ENCODE measurements around the gene CNTNAP1. TPM values are rescaled to one million over a fixed set of nuclear protein-coding genes. Genes with fewer than 3 reads are reported as not detected.

Gene CNTNAP1
- total RNA-seq, 1 experiment from 2014 or later, result 7.7 TPM

DNA sequence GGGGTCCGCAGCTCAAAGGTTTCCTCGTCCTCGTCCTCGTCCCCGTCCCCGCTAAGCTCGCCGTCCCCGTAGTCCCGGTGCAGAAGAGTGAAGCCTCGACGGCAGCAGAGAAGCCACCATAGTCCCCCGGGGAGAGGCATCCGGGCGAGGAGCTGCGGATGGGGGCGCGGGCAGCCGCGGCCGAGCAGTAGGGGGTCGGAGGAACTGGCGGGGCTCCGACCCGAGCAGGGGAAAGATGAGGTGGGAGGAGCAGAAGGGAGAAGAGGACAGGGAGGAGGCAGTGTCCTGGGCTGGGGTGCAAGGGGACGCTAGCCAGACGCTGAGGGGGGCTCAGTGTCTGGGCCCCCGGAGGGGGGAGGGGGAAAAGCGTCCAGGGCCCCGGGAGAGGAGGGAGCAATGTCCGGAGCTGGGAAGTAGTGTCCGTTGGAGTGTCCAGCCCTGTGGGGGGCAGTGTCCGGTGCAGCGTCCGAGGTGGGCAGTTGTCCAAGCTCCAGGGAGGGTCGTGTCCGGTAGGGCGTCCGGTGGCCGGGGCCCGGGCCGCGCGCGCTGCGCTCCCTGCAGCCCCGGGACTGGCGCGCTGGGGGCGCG, 5.8 kb upstream of the CNTNAP1 start, which contains the start of gene PLEKHH3:
Gene PLEKHH3 (minus strand): TSS at position 571 of the 588 bp plus-strand sequence. CDS start 431 bp downstream, at position 140.
- H2BK15ac ChIP-seq (ENCODE audit: low read depth, low read length), result no peak within 1 kb of the TSS
- H4K8ac ChIP-seq (replicated peaks; ENCODE audit: insufficient read length, low read depth, low read length), result no peak within 1 kb of the TSS
- DNase-seq, result no peak
- no peak within 1 kb of the TSS for H2BK20ac ChIP-seq (ENCODE audit: low read depth, low read length, poor library complexity, severe bottlenecking)
- H2BK120ac ChIP-seq (ENCODE audit: low read depth, low read length, poor library complexity, severe bottlenecking), result no peak within 1 kb of the TSS
- peak within 1 kb of the TSS; percentile 82 to 92 for H3K4me3 Mint-ChIP-seq
- H3K4ac ChIP-seq (ENCODE audit: low read depth, low read length), result no peak within 1 kb of the TSS
- no peak within 1 kb of the TSS for H2BK5ac ChIP-seq (ENCODE audit: insufficient read length, low read length)
- H3K9me3 Mint-ChIP-seq, result no peaks in the 10 kb centered on the region; a peak in 2 of 5 replicates
- peaks cover 3 to 9% (median 5%) of the 10 kb centered on the region in 3 experiments; a peak in 6 of 7 replicates for H3K36me3 Mint-ChIP-seq (ENCODE audit: insufficient read depth in 1 of 3, low read depth in 3 of 3)
- WGBS (ENCODE audit: extremely low coverage, insufficient read length, low lambda C conversion rate), result no CpG with 5 or more reads among the region's 51 CpGs
- peak within 1 kb of the TSS; percentile 83 for H3K4me2 ChIP-seq (ENCODE audit: insufficient read depth, insufficient read length, low read length)
- peaks cover 13% of the 10 kb centered on the region for H3K27me3 Mint-ChIP-seq (ENCODE audit: low read depth)
- H2BK12ac ChIP-seq (ENCODE audit: insufficient read length, low read depth, low read length), result peak within 1 kb of the TSS; percentile 18
- no peak within 1 kb of the TSS for H2AK5ac ChIP-seq (ENCODE audit: insufficient read length, low read length)
- no peaks in the 10 kb centered on the region for H4K20me1 ChIP-seq (ENCODE audit: control insufficient read depth, insufficient read depth, insufficient read length)
- no peak within 1 kb of the TSS for H2AFZ ChIP-seq (ENCODE audit: low read length)
- H3K56ac ChIP-seq (ENCODE audit: insufficient read length, low read depth, low read length), result no peak within 1 kb of the TSS
- no peak within 1 kb of the TSS for H3T11ph ChIP-seq (ENCODE audit: low read length)
- H3K23ac ChIP-seq (ENCODE audit: insufficient read length, low read depth, low read length), result no peak within 1 kb of the TSS
- TF ChIP-seq, protein P1, sequence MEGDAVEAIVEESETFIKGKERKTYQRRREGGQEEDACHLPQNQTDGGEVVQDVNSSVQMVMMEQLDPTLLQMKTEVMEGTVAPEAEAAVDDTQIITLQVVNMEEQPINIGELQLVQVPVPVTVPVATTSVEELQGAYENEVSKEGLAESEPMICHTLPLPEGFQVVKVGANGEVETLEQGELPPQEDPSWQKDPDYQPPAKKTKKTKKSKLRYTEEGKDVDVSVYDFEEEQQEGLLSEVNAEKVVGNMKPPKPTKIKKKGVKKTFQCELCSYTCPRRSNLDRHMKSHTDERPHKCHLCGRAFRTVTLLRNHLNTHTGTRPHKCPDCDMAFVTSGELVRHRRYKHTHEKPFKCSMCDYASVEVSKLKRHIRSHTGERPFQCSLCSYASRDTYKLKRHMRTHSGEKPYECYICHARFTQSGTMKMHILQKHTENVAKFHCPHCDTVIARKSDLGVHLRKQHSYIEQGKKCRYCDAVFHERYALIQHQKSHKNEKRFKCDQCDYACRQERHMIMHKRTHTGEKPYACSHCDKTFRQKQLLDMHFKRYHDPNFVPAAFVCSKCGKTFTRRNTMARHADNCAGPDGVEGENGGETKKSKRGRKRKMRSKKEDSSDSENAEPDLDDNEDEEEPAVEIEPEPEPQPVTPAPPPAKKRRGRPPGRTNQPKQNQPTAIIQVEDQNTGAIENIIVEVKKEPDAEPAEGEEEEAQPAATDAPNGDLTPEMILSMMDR (conservative IDR thresholded peaks at IDR 0.05), result no peak
- no peaks in the 10 kb centered on the region; the same call in 1 of the 2 replicates for H3K27me3 ChIP-seq (ENCODE audit: insufficient read depth, low read length)
- H3K79me1 ChIP-seq (ENCODE audit: insufficient read depth, low read depth, low read length, poor library complexity, severe bottlenecking), result no peaks in the 10 kb centered on the region
- no peak within 1 kb of the TSS for H3K27ac ChIP-seq (ENCODE audit: insufficient read length, low read depth, low read length)
- peaks cover 25% of the 10 kb centered on the region for H3K23me2 ChIP-seq (ENCODE audit: insufficient read length, low read depth, low read length, poor library complexity, severe bottlenecking)
- H4K91ac ChIP-seq (ENCODE audit: insufficient read length, low read depth, low read length), result no peak within 1 kb of the TSS
- no peak within 1 kb of the TSS for H3K14ac ChIP-seq (ENCODE audit: insufficient read depth, low read length)
- peak within 1 kb of the TSS; percentile 94 to 95 (median 94); a peak in 5 of 7 replicates for H3K27ac Mint-ChIP-seq
- peaks cover 31 to 42% of the 10 kb centered on the region in 2 experiments for H3K4me1 Mint-ChIP-seq
- H4K5ac ChIP-seq (ENCODE audit: insufficient read length, low read depth, low read length), result no peak within 1 kb of the TSS
- H3K18ac ChIP-seq (ENCODE audit: insufficient read length, low read depth, low read length), result peak within 1 kb of the TSS; percentile 75
- peaks cover 6% of the 10 kb centered on the region; the same call in 1 of the 2 replicates for H3K4me1 ChIP-seq (ENCODE audit: insufficient read depth, low read length)
- H3K79me2 ChIP-seq (ENCODE audit: insufficient read depth, low read length), result no peaks in the 10 kb centered on the region; the same call in 1 of the 2 replicates
- H3K9ac ChIP-seq (ENCODE audit: extremely low read depth, insufficient read length, low read length), result peak within 1 kb of the TSS; percentile 14
- no peaks in the 10 kb centered on the region for H3K9me3 ChIP-seq (ENCODE audit: control insufficient read depth, low read depth, low read length)

All from H9 (cell line).